Endothelial cell of umbilical vein (primary cell): ENCODE measurements around the gene KBTBD13.

Experiments used
- CTCF ChIP-seq, 2 donors: IDR thresholded peaks; 1 replicate in 1 of 2; 2 replicates in 1 of 2; pipeline ENCODE4 v1.5.1; 2011; ENCODE audit warnings: low read length in 2 of 2, mild to moderate bottlenecking in 2 of 2, moderate library complexity in 2 of 2, control low read depth in 1 of 2, inconsistent platforms in 1 of 2, low read depth in 1 of 2; ENCODE audit not compliant: insufficient read depth in 1 of 2; ENCODE audit errors: extremely low read depth in 1 of 2
- EZH2 ChIP-seq: IDR thresholded peaks from 2 replicates; pipeline ENCODE4 v1.6.1; 2012; ENCODE audit warnings: borderline replicate concordance, low read depth, mild to moderate bottlenecking, moderate library complexity, low read length, inconsistent platforms; ENCODE audit not compliant: severe bottlenecking
- JUN ChIP-seq: IDR thresholded peaks from 2 replicates; pipeline ENCODE4 v1.6.1; 2011; ENCODE audit warnings: borderline replicate concordance, low read depth; ENCODE audit not compliant: insufficient read length, insufficient read depth
- POLR2A ChIP-seq: IDR thresholded peaks from 2 replicates; pipeline ENCODE4 v1.6.1; 2012; ENCODE audit warnings: low read depth, mild to moderate bottlenecking, control low read depth, low read length

- no peak for TF ChIP-seq EZH2
- TF ChIP-seq JUN = no peak
- no peak for TF ChIP-seq CTCF (IDR thresholded peaks at IDR 0.05; ENCODE audit: extremely low read depth in 1 of 2, insufficient read depth in 1 of 2, low read depth in 1 of 2, low read length in 2 of 2)
- no peak for TF ChIP-seq POLR2A
These were observed 4.5 kb upstream of the KBTBD13 start for GRCh38 chr15:65072027-65072426.
